ENCODE data around the gene IL32. TPM values are rescaled to one million over a fixed set of nuclear protein-coding genes. Genes with fewer than 3 reads are reported as not detected.
A peak's percentile ranks its signal among the peaks of the same experiment; 100 is the strongest.

The IL32 gene
- total and polyA plus RNA-seq, 9 of the 15 experiments (the other 6 are each of a cell fraction or from before 2014, with no cell fraction given): 0.21 to 2.2 (median 0.37) TPM; not detected in 3

GRCh38 chr16:3029491-3030221 is 35.8 kb upstream of the IL32 start (continued):
- TF ChIP-seq GABPA (tag; conservative IDR thresholded peaks at IDR 0.05; ENCODE audit: low read depth) (no peak), MED1 (CRISPR knock-in tag; IDR thresholded peaks at IDR 0.05; ENCODE audit: borderline replicate concordance) (no peak), ERF (CRISPR knock-in tag; IDR thresholded peaks at IDR 0.05) (no peak), NR0B1 (IDR thresholded peaks at IDR 0.05; ENCODE audit: partially characterized antibody) (no peak), ATF6 (CRISPR knock-in tag; IDR thresholded peaks at IDR 0.05) (no peak), JUND (IDR thresholded peaks at IDR 0.05; ENCODE audit: borderline replicate concordance, low read depth, low read length) (0 out of 2 replicates have a peak, but pooled peaks have one; percentile 10), JUND (tag; IDR thresholded peaks at IDR 0.05; ENCODE audit: borderline replicate concordance, low read depth, low read length) (no peak; the same call in 2 of the 3 replicates), MYBL2 (IDR thresholded peaks at IDR 0.05; ENCODE audit: low read depth) (no peak), MYBL2 (CRISPR knock-in tag; IDR thresholded peaks at IDR 0.05; ENCODE audit: borderline replicate concordance) (no peak), HDAC8 (tag; IDR thresholded peaks at IDR 0.05) (no peak), FUS (optimal IDR thresholded peaks at IDR 0.05; ENCODE audit: low read depth, low read length) (no peak), MAX (CRISPR knock-in tag; IDR thresholded peaks at IDR 0.05) (no peak), PRMT5 (CRISPR knock-in tag; IDR thresholded peaks at IDR 0.05) (0 out of 2 replicates have a peak, but pooled peaks have one; percentile 35), HNRNPH1 (optimal IDR thresholded peaks at IDR 0.05; ENCODE audit: low read depth, low read length) (no peak), MXI1 (IDR thresholded peaks at IDR 0.05; ENCODE audit: low read depth, low read length) (no peak), BCLAF1 (IDR thresholded peaks at IDR 0.05; ENCODE audit: borderline replicate concordance in 1 of 2, control insufficient read depth in 1 of 2, low read depth in 2 of 2, low read length in 1 of 2) (no peak), IRF2 (CRISPR knock-in tag; IDR thresholded peaks at IDR 0.05) (no peak), TBP (optimal IDR thresholded peaks at IDR 0.05; ENCODE audit: low read depth, low read length) (no peak), SNIP1 (IDR thresholded peaks at IDR 0.05; ENCODE audit: low read depth) (no peak), RBM39 (optimal IDR thresholded peaks at IDR 0.05; ENCODE audit: low read depth, low read length) (no peak), RNF2 (IDR thresholded peaks at IDR 0.05) (peak; percentile 23; the same call in 1 of the 2 replicates)
